SKM-1 (cell line): ENCODE data around the gene ATRX.
A peak's percentile ranks its signal among the peaks of the same experiment; 100 is the strongest.
"Not testable (repeated sequence)": the region's sequence is repeated elsewhere in the genome, so short reads cannot be mapped to it uniquely, and the experiment has no call there.

ENCODE experiments used
- DNase-seq: peaks from one replicate; lab custom pipeline; 2025; ENCODE audit not compliant: unreplicated experiment; lab: John Stamatoyannopoulos, UW

The ATRX gene

DNA sequence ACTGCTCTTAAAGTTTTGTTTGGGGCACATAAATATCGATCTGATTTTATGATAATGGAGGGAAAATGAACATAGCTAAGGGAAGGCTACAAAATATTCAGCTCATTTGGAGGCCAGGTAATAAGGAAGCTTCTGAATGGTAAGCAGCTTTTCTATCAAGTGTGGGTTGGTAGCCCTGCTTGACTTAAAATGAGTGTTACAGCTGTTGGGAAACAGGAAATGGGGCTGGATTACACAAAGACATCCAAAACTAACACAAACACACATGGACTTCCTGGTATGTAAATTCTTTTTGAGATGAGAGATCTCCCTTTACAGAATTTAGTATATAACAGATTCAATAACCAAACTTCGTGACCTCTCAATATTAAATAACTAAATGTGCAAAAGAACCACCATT is 280.8 kb downstream of the ATRX start:
- peak; percentile 3 for DNase-seq

DNA sequence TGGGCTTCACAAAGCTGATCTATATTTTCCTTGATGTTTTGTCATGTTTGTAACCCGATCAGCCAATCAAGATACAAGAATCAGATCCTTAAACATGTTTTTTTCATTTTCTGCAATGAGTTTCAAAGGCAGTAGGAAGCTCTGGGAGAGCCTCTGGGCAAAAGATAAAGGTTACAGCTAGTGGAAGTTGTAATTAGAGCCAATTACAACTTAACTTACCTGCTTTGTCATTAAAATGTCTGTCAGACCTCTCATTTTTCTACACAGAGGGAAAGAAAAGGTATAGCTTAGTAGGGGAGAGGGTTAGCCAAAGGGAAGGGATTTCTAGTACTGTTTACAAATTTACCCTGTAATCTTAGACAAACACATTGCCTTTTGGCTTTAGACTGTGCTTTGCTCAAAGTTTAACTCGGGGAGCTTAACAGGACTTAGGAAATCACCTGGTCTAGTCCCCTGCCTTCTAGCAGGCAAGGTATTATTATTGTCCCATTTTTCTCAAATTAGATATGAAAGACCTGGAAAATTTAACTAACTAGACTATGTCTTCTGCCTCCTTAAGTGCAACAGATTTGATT is 283.0 kb downstream of the ATRX start:
- no peak for DNase-seq

GRCh38 chrX:77500164-77500563 is 285.9 kb downstream of the ATRX start:
- not testable (repeated sequence) for DNase-seq

GRCh38 chrX:77493677-77494553 is 292.1 kb downstream of the ATRX start:
- DNase-seq: no peak

DNA sequence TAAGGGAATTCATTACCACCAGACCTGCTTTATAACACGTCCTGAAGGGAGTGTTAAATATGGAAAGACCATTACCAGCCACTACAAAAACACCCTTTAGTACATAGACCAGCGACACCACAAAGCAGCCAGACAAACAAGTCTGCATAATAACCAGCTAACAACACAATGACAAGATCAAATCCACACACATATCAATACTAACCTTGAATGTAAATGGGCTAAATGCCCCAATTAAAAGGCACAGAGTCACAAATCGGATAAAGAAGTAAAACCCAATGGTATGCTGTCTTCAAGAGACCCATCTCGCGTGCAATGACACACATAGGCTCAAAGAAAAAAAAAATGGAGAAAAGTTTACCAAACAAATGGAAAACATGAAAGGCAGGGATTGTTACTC is 302.0 kb downstream of the ATRX start:
- no peak for DNase-seq

DNA sequence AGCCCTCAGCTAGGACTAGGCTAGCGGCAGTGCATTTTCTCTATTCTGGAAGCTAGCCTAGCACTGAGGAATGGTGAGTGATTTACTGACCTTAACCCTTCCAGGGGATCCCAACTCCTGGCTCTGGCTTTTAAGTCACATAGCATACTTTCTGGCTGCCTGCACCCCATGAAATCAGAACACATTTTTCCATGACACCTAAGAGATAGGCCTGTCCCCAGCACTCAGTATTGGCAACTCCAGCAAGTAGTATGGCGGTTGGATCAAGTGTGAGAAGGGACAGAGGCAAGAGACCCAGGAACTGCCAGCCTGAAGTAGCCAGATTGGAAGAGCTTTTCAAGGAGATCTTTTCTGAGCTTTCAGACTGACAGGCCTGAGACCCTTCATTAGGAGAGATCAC is 330.6 kb downstream of the ATRX start:
- DNase-seq: no peak
